ENCODE results near the gene IFT25. TPM values are rescaled to one million over a fixed set of nuclear protein-coding genes. Genes with fewer than 3 reads are reported as not detected.

The IFT25 gene
- total RNA-seq, 4 donors from 2014 or later = 17.4 to 20.8 (median 17.6) TPM

DNA sequence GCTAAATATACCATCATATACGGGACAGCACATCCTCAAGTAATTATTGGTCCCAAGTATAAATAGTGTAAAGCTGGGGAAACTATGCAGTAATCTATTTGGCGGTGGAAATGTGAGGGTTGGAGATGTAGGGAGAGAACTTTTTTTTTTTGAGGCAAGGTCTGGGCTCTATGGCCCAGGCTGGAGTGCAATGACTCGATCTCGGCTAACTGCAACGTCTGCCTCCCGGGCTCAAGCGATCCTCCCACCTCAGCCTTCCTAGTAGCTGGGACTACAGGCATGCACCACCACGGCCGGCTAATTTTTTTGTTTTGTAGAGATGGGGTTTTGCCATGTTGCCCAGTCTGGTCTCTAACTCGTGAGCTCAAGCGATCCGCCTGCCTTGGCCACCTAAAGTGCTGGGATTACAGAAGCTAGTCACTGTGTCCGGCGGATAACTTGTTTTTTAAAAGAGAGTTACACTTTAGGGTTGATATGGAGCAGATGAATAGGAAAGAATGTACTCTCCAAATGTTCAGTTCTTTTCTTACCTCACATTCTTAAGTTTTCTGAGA is 1.9 kb downstream of the IFT25 start:
- Histone ChIP-seq H3K9me3 (no peaks in the 10 kb centered on the region), H3K27me3 (no peaks in the 10 kb centered on the region), H3K4me1 (peaks cover 14 to 39% (median 35%) of the 10 kb centered on the region in 4 donors), H3K27ac (replicated peaks in 1 of 4) (no peak overlapping the region), H3K4me3 (no peak overlapping the region), H3K36me3 (no peaks in the 10 kb centered on the region)
- DNase-seq (ENCODE audit: extremely low spot score) = no peak
- TF ChIP-seq POLR2AphosphoS5 (IDR thresholded peaks at IDR 0.05) = no peak
- WGBS = 96% methylated on average over 14 of the region's 14 CpGs
- intact Hi-C loops (cut with DNase I) = no loop called here

DNA sequence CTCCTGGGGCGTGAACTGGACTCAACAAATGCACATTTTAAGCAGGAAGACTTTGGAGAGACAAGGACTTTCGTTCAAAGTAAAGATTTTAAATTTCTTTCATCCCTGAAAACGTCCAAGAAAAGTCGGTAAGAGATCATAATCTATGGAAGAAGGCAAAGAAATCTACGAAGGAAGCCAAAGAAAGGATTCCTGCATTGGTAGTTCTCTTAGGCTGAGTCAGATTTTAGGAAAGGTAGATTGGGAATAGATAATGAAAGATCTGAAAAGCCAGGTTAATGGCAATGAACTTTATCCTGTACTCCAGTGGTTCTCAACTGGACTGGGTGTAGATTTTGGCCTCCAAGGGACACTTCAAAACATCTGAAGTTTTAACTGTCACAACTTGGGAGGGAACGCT is 2.4 kb downstream of the IFT25 start:
- H3K4me3 ChIP-seq = no peak overlapping the region
- TF ChIP-seq POLR2AphosphoS5 (IDR thresholded peaks at IDR 0.05) (no peak), EP300 (IDR thresholded peaks at IDR 0.05) (no peak), POLR2A (IDR thresholded peaks at IDR 0.05; ENCODE audit: low read depth) (no peak)
- TF ChIP-seq, protein P1, sequence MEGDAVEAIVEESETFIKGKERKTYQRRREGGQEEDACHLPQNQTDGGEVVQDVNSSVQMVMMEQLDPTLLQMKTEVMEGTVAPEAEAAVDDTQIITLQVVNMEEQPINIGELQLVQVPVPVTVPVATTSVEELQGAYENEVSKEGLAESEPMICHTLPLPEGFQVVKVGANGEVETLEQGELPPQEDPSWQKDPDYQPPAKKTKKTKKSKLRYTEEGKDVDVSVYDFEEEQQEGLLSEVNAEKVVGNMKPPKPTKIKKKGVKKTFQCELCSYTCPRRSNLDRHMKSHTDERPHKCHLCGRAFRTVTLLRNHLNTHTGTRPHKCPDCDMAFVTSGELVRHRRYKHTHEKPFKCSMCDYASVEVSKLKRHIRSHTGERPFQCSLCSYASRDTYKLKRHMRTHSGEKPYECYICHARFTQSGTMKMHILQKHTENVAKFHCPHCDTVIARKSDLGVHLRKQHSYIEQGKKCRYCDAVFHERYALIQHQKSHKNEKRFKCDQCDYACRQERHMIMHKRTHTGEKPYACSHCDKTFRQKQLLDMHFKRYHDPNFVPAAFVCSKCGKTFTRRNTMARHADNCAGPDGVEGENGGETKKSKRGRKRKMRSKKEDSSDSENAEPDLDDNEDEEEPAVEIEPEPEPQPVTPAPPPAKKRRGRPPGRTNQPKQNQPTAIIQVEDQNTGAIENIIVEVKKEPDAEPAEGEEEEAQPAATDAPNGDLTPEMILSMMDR (IDR thresholded peaks at IDR 0.05) = no peak
- intact Hi-C loops (cut with DNase I) = no loop called here
- 96% methylated on average over 6 of the region's 6 CpGs for WGBS
- peaks cover 14 to 34% (median 30%) of the 10 kb centered on the region in 4 donors for H3K4me1 ChIP-seq
- H3K9me3 ChIP-seq = no peaks in the 10 kb centered on the region
- DNase-seq (ENCODE audit: extremely low spot score) = no peak
- H3K36me3 ChIP-seq = no peaks in the 10 kb centered on the region
- no peaks in the 10 kb centered on the region for H3K27me3 ChIP-seq
- no peak overlapping the region for H3K27ac ChIP-seq (replicated peaks in 1 of 4)

DNA sequence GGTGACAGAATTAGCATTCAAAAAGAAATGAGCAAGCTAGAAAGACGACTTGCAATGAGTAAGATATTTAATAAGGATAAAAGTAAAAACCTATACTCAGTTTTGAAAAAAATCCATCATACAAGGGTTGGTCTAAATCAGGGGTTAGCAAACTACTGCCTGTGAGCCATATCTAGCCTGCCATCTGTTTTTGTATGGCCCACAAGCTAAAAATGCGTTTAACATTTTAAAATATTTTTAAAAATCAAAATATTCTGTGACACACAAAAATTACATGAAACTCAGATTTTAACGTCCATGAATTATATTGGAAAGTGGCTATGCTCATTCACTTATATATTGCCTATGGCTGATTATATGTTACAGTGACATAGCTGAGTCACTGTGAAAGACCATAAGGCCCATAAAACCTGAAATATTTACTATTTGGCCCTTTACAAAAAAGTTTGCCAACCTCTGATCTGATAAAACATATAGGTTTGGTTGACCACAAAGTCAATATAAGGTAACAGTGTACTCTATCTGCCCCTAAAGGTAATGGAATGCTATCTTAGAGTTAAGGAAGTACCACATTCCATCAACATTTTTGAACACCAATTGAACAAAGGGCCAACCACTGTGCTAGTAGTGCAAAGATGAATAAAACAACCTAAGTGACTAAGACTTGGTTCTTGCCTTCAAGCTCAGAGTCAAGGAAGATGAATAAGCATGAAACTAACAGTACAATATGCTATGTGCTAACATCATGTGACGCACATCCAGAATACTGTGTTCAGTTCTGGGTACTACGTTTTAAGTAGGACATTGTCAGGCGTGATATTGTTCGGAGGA is 3.2 kb downstream of the IFT25 start:
- Histone ChIP-seq H3K36me3 (no peaks in the 10 kb centered on the region), H3K4me3 (no peak overlapping the region), H3K9me3 (no peaks in the 10 kb centered on the region), H3K27ac (replicated peaks in 1 of 4) (no peak overlapping the region), H3K4me1 (peaks cover 14 to 26% (median 23%) of the 10 kb centered on the region in 4 donors), H3K27me3 (no peaks in the 10 kb centered on the region)
- 88% methylated on average over 7 of the region's 7 CpGs for WGBS
- intact Hi-C loops (cut with DNase I) = no loop called here
- DNase-seq (ENCODE audit: extremely low spot score) = no peak
- TF ChIP-seq, protein P1 (IDR thresholded peaks at IDR 0.05) = no peak
- TF ChIP-seq POLR2AphosphoS5 (IDR thresholded peaks at IDR 0.05) = no peak
- TF ChIP-seq EP300 (IDR thresholded peaks at IDR 0.05) = no peak
- no peak for TF ChIP-seq POLR2A (IDR thresholded peaks at IDR 0.05; ENCODE audit: low read depth)

DNA sequence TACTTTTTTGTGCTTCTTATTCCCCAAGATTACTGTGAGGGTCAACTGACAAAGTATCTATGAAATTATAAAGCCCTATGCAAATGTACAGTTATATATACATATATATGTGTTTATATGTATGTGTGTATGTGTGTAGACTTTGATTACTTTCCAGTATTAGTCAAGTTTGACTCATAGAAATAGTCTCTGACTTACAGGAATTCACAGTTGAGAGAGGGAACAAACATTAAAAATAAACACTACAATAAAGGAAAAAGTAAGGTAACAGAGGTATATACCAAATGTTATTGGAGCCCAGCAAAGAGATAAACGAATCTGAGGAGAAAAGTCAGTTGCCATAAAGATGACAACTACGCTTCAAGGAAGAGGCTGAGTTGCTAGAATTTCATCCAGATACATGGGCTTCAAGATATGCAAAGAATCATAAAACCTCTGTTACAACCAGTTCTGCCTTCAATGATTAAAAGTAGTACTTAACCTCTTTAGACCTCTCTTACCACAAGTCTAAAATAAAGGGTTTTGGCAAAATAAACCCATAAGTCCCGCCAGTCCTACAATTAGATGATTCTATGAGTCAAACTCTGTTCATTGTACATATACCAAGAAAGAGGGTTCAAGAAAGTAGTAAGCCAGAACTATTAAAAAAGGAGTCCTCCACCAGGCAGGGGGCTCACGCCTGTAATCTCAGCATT is 7.2 kb downstream of the IFT25 start:
- Histone ChIP-seq H3K4me1 (peaks cover 0 to 9% (median under 1%) of the 10 kb centered on the region in 4 donors), H3K4me3 (no peak overlapping the region), H3K36me3 (peaks cover 0 to 10% (median 2%) of the 10 kb centered on the region in 4 donors), H3K27ac (replicated peaks in 1 of 4) (no peak overlapping the region), H3K27me3 (no peaks in the 10 kb centered on the region), H3K9me3 (peaks cover 0 to 6% (median 0%) of the 10 kb centered on the region in 4 donors)
- no peak for DNase-seq (ENCODE audit: extremely low spot score)
- 95% methylated on average over 4 of the region's 4 CpGs for WGBS
- intact Hi-C loops (cut with DNase I) = no loop called here
- TF ChIP-seq POLR2A (IDR thresholded peaks at IDR 0.05; ENCODE audit: low read depth) = no peak
- TF ChIP-seq EP300 (IDR thresholded peaks at IDR 0.05) = no peak
- TF ChIP-seq, protein P1 (IDR thresholded peaks at IDR 0.05) = no peak
- no peak for TF ChIP-seq POLR2AphosphoS5 (IDR thresholded peaks at IDR 0.05)

DNA sequence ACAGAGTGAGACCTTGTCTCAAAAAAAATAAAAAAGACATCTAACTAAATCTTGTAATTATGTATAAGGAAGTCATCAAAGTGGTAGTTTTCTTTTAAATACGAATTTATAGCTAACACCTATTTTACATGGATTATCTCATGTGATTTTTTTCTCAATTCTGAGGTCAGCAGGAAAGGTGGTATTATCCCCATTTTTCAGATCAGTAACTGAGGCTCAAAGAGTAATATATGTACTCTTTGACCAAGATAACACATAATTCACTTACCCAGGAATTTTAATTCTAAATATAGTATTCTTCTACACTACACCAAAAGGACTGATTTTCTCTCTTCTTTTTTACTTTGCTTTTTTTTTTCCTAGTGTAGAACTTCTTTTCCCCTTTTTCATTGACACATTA is 9.1 kb downstream of the IFT25 start:
- Histone ChIP-seq H3K9me3 (peaks cover 0 to 6% (median 0%) of the 10 kb centered on the region in 4 donors), H3K4me3 (no peak overlapping the region), H3K27ac (replicated peaks in 1 of 4) (no peak overlapping the region), H3K4me1 (peaks cover 0 to 8% (median 0%) of the 10 kb centered on the region in 4 donors), H3K36me3 (peaks cover 0 to 10% (median 2%) of the 10 kb centered on the region in 4 donors), H3K27me3 (no peaks in the 10 kb centered on the region)
- intact Hi-C loops (cut with DNase I) = no loop called here
- DNase-seq (ENCODE audit: extremely low spot score) = no peak
- WGBS = 97% methylated on average over 1 of the region's 1 CpG
- TF ChIP-seq POLR2AphosphoS5 (IDR thresholded peaks at IDR 0.05) = no peak
- TF ChIP-seq, protein P1 (IDR thresholded peaks at IDR 0.05) = no peak
- TF ChIP-seq POLR2A (IDR thresholded peaks at IDR 0.05; ENCODE audit: low read depth) = no peak
- TF ChIP-seq EP300 (IDR thresholded peaks at IDR 0.05) = no peak
